ENCODE data around the gene GNG14. TPM values are rescaled to one million over a fixed set of nuclear protein-coding genes. Genes with fewer than 3 reads are reported as not detected.

GNG14 gene
- total and polyA plus RNA-seq, 10 of the 15 experiments (the other 5 are each of a cell fraction or from before 2014, with no cell fraction given) = not detected

- DNase-seq (ENCODE audit: low read depth, low spot score) (no peak), ATAC-seq (no peak), FAIRE-seq (no peak)
- ChIA-PET RAD21 (ENCODE audit: unreplicated experiment) (no interaction called here), SMC1A (ENCODE audit: uncharacterized antibody, unreplicated experiment) (no interaction called here), CTCF (interaction anchor here (1.5 kb wide), 1 partner anchor 13 kb away, joined by 3 read pairs; no protein-coding TSS in a partner anchor), POLR2A (no interaction called here)
- H3K4me1 ChIP-seq (ENCODE audit: control insufficient read depth, insufficient read depth, low read length) = no peaks in the 10 kb centered on the region
- intact Hi-C loops (cut with micrococcal nuclease; ENCODE audit: unreplicated experiment) = no loop called here
- no peaks in the 10 kb centered on the region for H3K27me3 ChIP-seq (replicated peaks in 1 of 2; ENCODE audit: control insufficient read depth in 2 of 2, insufficient read depth in 2 of 2, low read length in 1 of 2)
- H4K20me1 ChIP-seq (ENCODE audit: control insufficient read depth, insufficient read depth) = no peaks in the 10 kb centered on the region
- no peak for TF ChIP-seq TCF3 (IDR thresholded peaks at IDR 0.05; ENCODE audit: borderline replicate concordance, insufficient read depth, low read depth, low read length)
- no TSS peak for BruUV-seq (replicated peaks)
- H3K79me2 ChIP-seq (ENCODE audit: control insufficient read depth, insufficient read depth, low read length) = no peaks in the 10 kb centered on the region
- no peak overlapping the region for H3K4me2 ChIP-seq (ENCODE audit: control insufficient read depth, insufficient read depth)
- no peak overlapping the region for H2AFZ ChIP-seq (ENCODE audit: control insufficient read depth, low read depth, low read length)
- 96% methylated on average over 6 of the region's 6 CpGs for WGBS (ENCODE audit: insufficient coverage, insufficient replicate concordance, low lambda C conversion rate, missing lambda C conversion rate)
- no peak overlapping the region for H3K4me3 ChIP-seq
- H3K9ac ChIP-seq (ENCODE audit: control insufficient read depth, insufficient read depth, low read length) = no peak overlapping the region
- no peak overlapping the region for H3K27ac ChIP-seq (ENCODE audit: control insufficient read depth, insufficient read depth)
- H3K36me3 ChIP-seq (ENCODE audit: control insufficient read depth in 2 of 2, insufficient read depth in 2 of 2, low read length in 1 of 2) = peaks cover 14 to 15% of the 10 kb centered on the region in 2 experiments; a peak in 3 of 4 replicates
- in situ Hi-C loops (cut with MboI) = no loop called here
- no peaks in the 10 kb centered on the region; the same call in 2 of the 3 replicates for H3K9me3 ChIP-seq (replicated peaks; ENCODE audit: control insufficient read depth, insufficient read depth, low read length)
Observed at GRCh38 chr19:12652219-12652618, 35.6 kb upstream of the GNG14 start.

GRCh38 chr19:12655546-12655945 is 32.3 kb upstream of the GNG14 start:
- no peak for ATAC-seq
- no TSS peak for BruUV-seq (replicated peaks)

More at GRCh38 chr19:12655546-12655945, 32.3 kb upstream of the GNG14 start:
- WGBS (ENCODE audit: insufficient coverage, insufficient replicate concordance, low lambda C conversion rate, missing lambda C conversion rate) = over 99% methylated on average over 8 of the region's 8 CpGs
- H3K4me3 ChIP-seq = no peak overlapping the region
- ChIA-PET RAD21 (ENCODE audit: unreplicated experiment) (no interaction called here), POLR2A (no interaction called here), CTCF (interaction anchor here (1.4 to 1.8 kb wide), 2 partner anchors 16 to 17 kb away, joined by 3 to 4 read pairs; no protein-coding TSS in a partner anchor), SMC1A (ENCODE audit: uncharacterized antibody, unreplicated experiment) (no interaction called here)
- H3K79me2 ChIP-seq (ENCODE audit: control insufficient read depth, insufficient read depth, low read length) = no peaks in the 10 kb centered on the region
- no peak overlapping the region for H3K4me2 ChIP-seq (ENCODE audit: control insufficient read depth, insufficient read depth)
- DNase-seq (ENCODE audit: low read depth, low spot score) = no peak
- peaks cover 17 to 18% of the 10 kb centered on the region in 2 experiments; a peak in 3 of 4 replicates for H3K36me3 ChIP-seq (ENCODE audit: control insufficient read depth in 2 of 2, insufficient read depth in 2 of 2, low read length in 1 of 2)
- no peaks in the 10 kb centered on the region; the same call in 2 of the 3 replicates for H3K9me3 ChIP-seq (replicated peaks; ENCODE audit: control insufficient read depth, insufficient read depth, low read length)
- FAIRE-seq = no peak
- no peaks in the 10 kb centered on the region for H4K20me1 ChIP-seq (ENCODE audit: control insufficient read depth, insufficient read depth)
- H3K27me3 ChIP-seq (replicated peaks in 1 of 2; ENCODE audit: control insufficient read depth in 2 of 2, insufficient read depth in 2 of 2, low read length in 1 of 2) = no peaks in the 10 kb centered on the region
- intact Hi-C loops (cut with micrococcal nuclease; ENCODE audit: unreplicated experiment) (no loop called here), in situ Hi-C loops (cut with MboI) (no loop called here)
- H3K9ac ChIP-seq (ENCODE audit: control insufficient read depth, insufficient read depth, low read length) = no peak overlapping the region
- no peak overlapping the region for H3K27ac ChIP-seq (ENCODE audit: control insufficient read depth, insufficient read depth)
- TF ChIP-seq SIN3A (IDR thresholded peaks at IDR 0.05; ENCODE audit: low read depth, low read length) = no peak
- TF ChIP-seq NFIC (IDR thresholded peaks at IDR 0.05; ENCODE audit: low read depth, low read length) = no peak
- TF ChIP-seq STAT3 (IDR thresholded peaks at IDR 0.05; ENCODE audit: low read depth, low read length) = no peak
- no peak for TF ChIP-seq ELK1 (IDR thresholded peaks at IDR 0.05; ENCODE audit: low read depth, low read length)
- TF ChIP-seq SMAD1 (IDR thresholded peaks at IDR 0.05; ENCODE audit: low read depth, partially characterized antibody) = no peak
- no peak for TF ChIP-seq POLR2AphosphoS2 (IDR thresholded peaks at IDR 0.05; ENCODE audit: low read depth, low read length)
- TF ChIP-seq SRF (IDR thresholded peaks at IDR 0.05; ENCODE audit: low read depth in 2 of 2, low read length in 2 of 2) = no peak
- TF ChIP-seq FOS (IDR thresholded peaks at IDR 0.05; ENCODE audit: borderline replicate concordance, extremely low read depth, insufficient read length) = no peak
- no peak for TF ChIP-seq TCF3 (IDR thresholded peaks at IDR 0.05; ENCODE audit: borderline replicate concordance, insufficient read depth, low read depth, low read length)
- TF ChIP-seq ZBTB4 (CRISPR knock-in tag; IDR thresholded peaks at IDR 0.05) = no peak
- H2AFZ ChIP-seq (ENCODE audit: control insufficient read depth, low read depth, low read length) = no peak overlapping the region
- no peaks in the 10 kb centered on the region for H3K4me1 ChIP-seq (ENCODE audit: control insufficient read depth, insufficient read depth, low read length)
